GM19468 (cell line): ENCODE data around the gene TKFC.

Experiments used
- ATAC-seq: cut with Tn5 transposase; IDR thresholded peaks from one replicate; pipeline ENCODE4 v1.9.1; 2021; ENCODE audit warnings: mild to moderate bottlenecking, moderate library complexity, moderate number of reproducible peaks; ENCODE audit not compliant: unreplicated experiment; ENCODE audit errors: extremely low read depth

TKFC gene

GRCh38 chr11:61310749-61311148, 22.3 kb upstream of the TKFC start:
- no peak for ATAC-seq

- ATAC-seq, result no peak
These were observed 17.8 kb upstream of the TKFC start for GRCh38 chr11:61315260-61315659.

GRCh38 chr11:61325649-61326414, 7.2 kb upstream of the TKFC start:
- ATAC-seq, result no peak

- no peak for ATAC-seq
These were observed 5.4 kb upstream of the TKFC start for GRCh38 chr11:61327669-61328071.

- ATAC-seq, result no peak
These were observed 4.7 kb upstream of the TKFC start for GRCh38 chr11:61328351-61328750.

- no peak for ATAC-seq
These were observed 3.2 kb upstream of the TKFC start for GRCh38 chr11:61329871-61330270.

GRCh38 chr11:61331651-61332050, 1.4 kb upstream of the TKFC start:
- no peak for ATAC-seq

- no peak for ATAC-seq
These were observed 689 bp upstream of the TKFC start for GRCh38 chr11:61332281-61332796.

- no peak for ATAC-seq
These were observed 764 bp downstream of the TKFC start for GRCh38 chr11:61333550-61334433.

GRCh38 chr11:61334434-61335354, 1.7 kb downstream of the TKFC start:
- ATAC-seq, result no peak

GRCh38 chr11:61335355-61335710, 2.3 kb downstream of the TKFC start:
- no peak for ATAC-seq

- peak; percentile 46 for ATAC-seq
These were observed 3.3 kb downstream of the TKFC start for GRCh38 chr11:61336171-61336935.

GRCh38 chr11:61337706-61338470, 4.9 kb downstream of the TKFC start:
- ATAC-seq, result no peak

- no peak for ATAC-seq
These were observed 5.9 kb downstream of the TKFC start for GRCh38 chr11:61338783-61339489.

GRCh38 chr11:61339490-61339878, 6.5 kb downstream of the TKFC start:
- ATAC-seq, result no peak

GRCh38 chr11:61340979-61341378, 8.0 kb downstream of the TKFC start:
- ATAC-seq, result no peak

GRCh38 chr11:61341706-61342105, 8.7 kb downstream of the TKFC start:
- ATAC-seq, result no peak

GRCh38 chr11:61342207-61342803, 9.3 kb downstream of the TKFC start:
- no peak for ATAC-seq
